SK-N-SH (cell line): ENCODE measurements around the gene ABCG4.

ENCODE experiments used
- CTCF ChIP-seq: fragments of 200-600 bp; sonication (generic); IDR thresholded peaks from 2 replicates; pipeline ENCODE4 v1.6.1; 2017; ENCODE audit warnings: antibody characterized with exemption, mild to moderate bottlenecking, moderate library complexity
- ELF1 ChIP-seq: IDR thresholded peaks from 2 replicates; pipeline ENCODE4 v1.4.0; 2012
- EP300 ChIP-seq, 2 experiments: IDR thresholded peaks; 2 replicates each; pipeline versions ENCODE4 v1.4.0 to v1.6.1; 2012; ENCODE audit warnings: borderline replicate concordance in 1 of 2, low read depth in 1 of 2, low read length in 1 of 2
- EZH2phosphoT487 ChIP-seq: fragments of 200-600 bp; sonication (generic); IDR thresholded peaks from 2 replicates; pipeline ENCODE4 v1.6.1; 2017; ENCODE audit warnings: low read depth, mixed run types, mild to moderate bottlenecking, antibody characterized with exemption, moderate library complexity, borderline replicate concordance
- MAX ChIP-seq: IDR thresholded peaks from 2 replicates; pipeline ENCODE4 v1.4.0; 2012; ENCODE audit warnings: low read depth
- MXI1 ChIP-seq: IDR thresholded peaks from 2 replicates; pipeline ENCODE4 v1.6.1; 2012; ENCODE audit warnings: mild to moderate bottlenecking, low read depth, low read length, improper control_type of control experiment
- POLR2AphosphoS5 ChIP-seq: IDR thresholded peaks from 2 replicates; pipeline ENCODE4 v1.6.1; 2012; ENCODE audit warnings: low read depth, low read length
- RFX5 ChIP-seq: IDR thresholded peaks from 2 replicates; pipeline ENCODE4 v1.6.1; 2012; ENCODE audit warnings: mild to moderate bottlenecking, improper control_type of control experiment, low read length
- TAF1 ChIP-seq: IDR thresholded peaks from 2 replicates; pipeline ENCODE4 v1.6.1; 2012; ENCODE audit warnings: low read depth, mild to moderate bottlenecking, low read length, moderate library complexity, borderline replicate concordance
- USF2 ChIP-seq: fragments of 150-350 bp; IDR thresholded peaks from 2 replicates; pipeline ENCODE4 v1.6.1; 2017; ENCODE audit warnings: antibody characterized with exemption, low read length, low read depth, borderline replicate concordance
- YY1 ChIP-seq: IDR thresholded peaks from 2 replicates; pipeline ENCODE4 v1.4.0; 2012; ENCODE audit warnings: low read depth, mild to moderate bottlenecking
- TF ChIP-seq, protein P1 (sequence below): fragments of 150-350 bp; IDR thresholded peaks from 2 replicates; pipeline ENCODE4 v1.6.1; 2016; ENCODE audit warnings: mild to moderate bottlenecking, low read depth, low read length
- TF ChIP-seq, protein P2 (sequence below): IDR thresholded peaks from 2 replicates; pipeline ENCODE4 v1.4.0; 2012; ENCODE audit warnings: low read depth, borderline replicate concordance

DNA sequence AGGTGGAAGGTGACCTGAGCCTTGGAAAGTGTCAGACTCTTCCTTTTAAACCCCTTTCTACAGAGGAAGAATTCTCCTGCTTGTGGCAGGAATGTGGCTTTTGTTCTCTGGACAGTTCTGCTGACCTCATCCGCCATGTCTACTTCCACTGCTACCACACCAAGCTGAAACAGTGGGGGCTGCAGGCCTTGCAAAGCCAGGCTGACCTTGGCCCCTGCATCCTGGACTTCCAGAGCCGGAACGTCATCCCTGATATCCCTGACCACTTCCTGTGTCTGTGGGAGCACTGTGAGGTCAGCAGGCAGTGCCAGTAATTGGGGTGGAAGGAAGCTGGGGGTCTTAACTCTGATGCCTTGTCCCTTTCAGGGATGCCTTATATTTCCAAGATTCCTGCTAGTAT lies 18.2 kb upstream of the ABCG4 start:
- TF ChIP-seq EP300 (IDR thresholded peaks at IDR 0.05; ENCODE audit: borderline replicate concordance in 1 of 2, low read depth in 1 of 2, low read length in 1 of 2) = no peak
- no peak for TF ChIP-seq YY1
- TF ChIP-seq CTCF = no peak
- TF ChIP-seq RFX5 = no peak
- TF ChIP-seq POLR2AphosphoS5 = no peak
- TF ChIP-seq, protein P1, sequence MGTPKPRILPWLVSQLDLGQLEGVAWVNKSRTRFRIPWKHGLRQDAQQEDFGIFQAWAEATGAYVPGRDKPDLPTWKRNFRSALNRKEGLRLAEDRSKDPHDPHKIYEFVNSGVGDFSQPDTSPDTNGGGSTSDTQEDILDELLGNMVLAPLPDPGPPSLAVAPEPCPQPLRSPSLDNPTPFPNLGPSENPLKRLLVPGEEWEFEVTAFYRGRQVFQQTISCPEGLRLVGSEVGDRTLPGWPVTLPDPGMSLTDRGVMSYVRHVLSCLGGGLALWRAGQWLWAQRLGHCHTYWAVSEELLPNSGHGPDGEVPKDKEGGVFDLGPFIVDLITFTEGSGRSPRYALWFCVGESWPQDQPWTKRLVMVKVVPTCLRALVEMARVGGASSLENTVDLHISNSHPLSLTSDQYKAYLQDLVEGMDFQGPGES = no peak
- TF ChIP-seq, protein P2, sequence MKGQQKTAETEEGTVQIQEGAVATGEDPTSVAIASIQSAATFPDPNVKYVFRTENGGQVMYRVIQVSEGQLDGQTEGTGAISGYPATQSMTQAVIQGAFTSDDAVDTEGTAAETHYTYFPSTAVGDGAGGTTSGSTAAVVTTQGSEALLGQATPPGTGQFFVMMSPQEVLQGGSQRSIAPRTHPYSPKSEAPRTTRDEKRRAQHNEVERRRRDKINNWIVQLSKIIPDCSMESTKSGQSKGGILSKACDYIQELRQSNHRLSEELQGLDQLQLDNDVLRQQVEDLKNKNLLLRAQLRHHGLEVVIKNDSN = no peak
- TF ChIP-seq USF2 = no peak
- TF ChIP-seq EZH2phosphoT487 = no peak
- TF ChIP-seq TAF1 = no peak
- no peak for TF ChIP-seq ELF1
- no peak for TF ChIP-seq MXI1
- no peak for TF ChIP-seq MAX
